GM18502 (cell line): ENCODE results near the gene OR5M3.

Experiments
- ATAC-seq: cut with Tn5 transposase; IDR thresholded peaks from one replicate; pipeline ENCODE4 v1.9.1; 2021; ENCODE audit warnings: mild to moderate bottlenecking; ENCODE audit not compliant: unreplicated experiment, poor library complexity

OR5M3 gene

DNA sequence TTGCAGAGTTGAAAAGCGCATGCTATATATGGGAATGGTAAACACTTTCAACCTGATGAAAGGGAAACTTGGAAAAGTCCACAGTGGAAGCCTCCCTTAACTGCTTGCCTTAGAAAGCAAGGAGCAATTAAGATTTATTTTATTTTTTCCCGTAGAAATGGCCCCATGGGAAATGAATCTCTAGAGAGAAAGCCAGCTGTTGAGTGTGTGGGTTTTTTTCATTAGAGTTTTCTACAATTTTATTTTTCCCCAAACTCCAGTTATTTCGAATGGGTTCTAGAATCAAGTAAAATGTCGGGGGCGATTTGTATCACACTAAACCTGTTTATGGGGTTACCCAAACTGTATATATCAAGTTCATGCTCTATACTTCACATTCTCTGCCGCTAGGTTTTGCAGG lies at the start of gene OR5M3:
TSS of gene OR5M3 (minus strand) at position 101 of the 400 bp plus-strand sequence. CDS start 2,855 bp downstream, outside the sequence.
- no peak for ATAC-seq

DNA sequence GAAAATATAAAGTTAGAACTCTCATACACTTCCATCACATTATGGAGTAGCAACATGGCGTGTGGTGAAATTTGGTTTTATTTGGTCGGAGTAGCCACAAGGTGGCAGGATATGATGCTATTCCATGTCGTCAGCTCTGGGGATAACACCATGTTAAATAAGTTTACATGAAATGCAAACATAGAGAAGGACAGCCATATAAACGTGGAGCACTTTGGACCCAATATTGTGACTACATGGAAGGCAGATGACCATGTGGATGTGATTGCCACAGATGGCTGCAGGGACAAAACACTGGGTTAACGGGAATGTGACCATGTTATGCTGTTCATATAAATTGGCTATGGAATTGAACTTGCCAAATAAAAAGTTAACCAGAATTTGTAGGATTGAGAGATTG lies 48.9 kb upstream of the OR5M3 start:
- ATAC-seq: no peak

- no peak for ATAC-seq
These were observed 40.1 kb upstream of the OR5M3 start for GRCh38 chr11:56513280-56513679.

DNA sequence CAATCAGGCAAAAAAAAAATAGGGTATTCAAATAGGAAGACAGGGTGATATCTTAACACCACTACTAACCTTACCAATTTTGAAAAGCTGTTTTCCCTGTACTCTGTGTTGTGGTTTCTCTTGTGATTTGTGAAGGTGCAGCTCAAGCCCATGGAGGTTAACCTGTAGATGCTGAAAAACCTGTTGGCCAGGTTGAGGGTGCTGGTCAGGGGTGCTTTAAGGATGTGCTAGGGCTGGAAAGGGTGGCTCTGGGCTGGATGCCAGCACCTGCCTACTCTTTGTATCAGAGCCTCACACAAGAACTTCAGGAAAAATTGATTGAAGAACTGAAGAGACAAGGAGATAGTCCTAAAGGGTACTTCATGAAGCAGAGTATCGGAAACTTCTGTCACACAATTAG lies 36.3 kb upstream of the OR5M3 start:
- ATAC-seq: no peak

DNA sequence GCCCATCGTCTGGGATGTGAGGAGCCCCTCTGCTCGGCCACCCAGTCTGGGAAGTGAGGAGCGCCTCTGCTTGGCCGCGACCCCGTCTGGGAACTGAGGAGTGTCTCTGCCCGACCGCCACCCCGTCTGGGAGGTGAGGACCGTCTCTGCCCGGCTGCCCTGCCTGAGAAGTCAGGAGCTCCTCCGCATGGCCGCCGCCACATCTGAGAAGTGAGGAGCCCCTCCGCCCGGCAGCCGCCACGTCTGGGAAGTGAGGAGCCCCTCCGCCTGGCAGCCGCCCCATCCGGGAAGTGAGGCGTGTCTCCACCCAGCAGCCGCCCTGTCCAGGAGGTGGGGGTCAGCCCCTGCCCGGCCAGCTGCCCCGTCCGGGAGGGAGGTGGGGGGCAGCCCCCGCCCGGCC lies 23.9 kb upstream of the OR5M3 start:
- ATAC-seq: no peak

GRCh38 chr11:56495117-56495516 lies 22.0 kb upstream of the OR5M3 start:
- ATAC-seq: no peak

DNA sequence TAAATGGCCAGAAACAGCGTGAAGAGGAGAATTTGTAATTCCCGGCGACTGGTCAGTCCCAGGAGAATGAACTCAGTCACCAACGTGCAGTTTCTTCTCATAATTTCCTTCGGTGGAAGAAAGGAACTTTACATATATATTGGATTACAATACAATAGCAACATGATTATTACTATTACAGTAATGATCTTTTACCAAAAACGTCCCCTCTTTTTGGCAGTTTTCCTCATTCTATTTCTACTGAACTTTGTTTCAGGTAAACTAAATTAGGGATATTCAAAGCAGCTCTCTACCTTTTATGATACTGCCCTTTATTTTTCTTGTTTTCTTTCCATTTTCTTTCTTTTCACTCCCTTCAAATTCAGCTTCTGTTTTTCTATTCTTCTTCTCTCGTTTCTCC lies 18.1 kb upstream of the OR5M3 start, which contains the start of gene OR5M8:
TSS of gene OR5M8 (minus strand) at position 101 of the 400 bp plus-strand sequence. CDS start at position 101, 0 bp downstream.
- no peak for ATAC-seq

DNA sequence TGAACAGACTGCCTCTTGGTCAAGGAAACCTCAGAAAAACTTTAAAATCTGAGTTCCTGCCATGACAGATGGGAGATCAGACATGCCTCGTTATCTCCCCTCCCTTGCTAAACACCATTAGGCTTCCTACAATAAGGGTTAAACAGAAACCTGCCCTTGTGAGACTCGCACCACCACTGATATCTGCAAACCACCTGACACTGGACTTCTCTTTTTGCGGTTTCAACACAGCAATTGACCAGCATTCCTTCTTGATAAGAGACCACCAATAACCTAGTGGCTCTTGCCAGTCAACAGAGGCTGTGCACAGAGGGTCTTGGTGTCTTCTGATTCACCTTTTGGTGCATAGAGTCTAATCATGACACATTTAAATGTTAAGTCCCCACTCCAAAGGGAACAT lies 13.6 kb upstream of the OR5M3 start:
- ATAC-seq: no peak

- ATAC-seq: no peak
These were observed 1.6 kb upstream of the OR5M3 start for GRCh38 chr11:56474729-56475235.

GRCh38 chr11:56457076-56457475 lies 16.1 kb downstream of the OR5M3 start:
- ATAC-seq: no peak

GRCh38 chr11:56453521-56453920 lies 19.6 kb downstream of the OR5M3 start:
- ATAC-seq: no peak
